Measurements from ENCODE around the gene MCFD2.

DNA sequence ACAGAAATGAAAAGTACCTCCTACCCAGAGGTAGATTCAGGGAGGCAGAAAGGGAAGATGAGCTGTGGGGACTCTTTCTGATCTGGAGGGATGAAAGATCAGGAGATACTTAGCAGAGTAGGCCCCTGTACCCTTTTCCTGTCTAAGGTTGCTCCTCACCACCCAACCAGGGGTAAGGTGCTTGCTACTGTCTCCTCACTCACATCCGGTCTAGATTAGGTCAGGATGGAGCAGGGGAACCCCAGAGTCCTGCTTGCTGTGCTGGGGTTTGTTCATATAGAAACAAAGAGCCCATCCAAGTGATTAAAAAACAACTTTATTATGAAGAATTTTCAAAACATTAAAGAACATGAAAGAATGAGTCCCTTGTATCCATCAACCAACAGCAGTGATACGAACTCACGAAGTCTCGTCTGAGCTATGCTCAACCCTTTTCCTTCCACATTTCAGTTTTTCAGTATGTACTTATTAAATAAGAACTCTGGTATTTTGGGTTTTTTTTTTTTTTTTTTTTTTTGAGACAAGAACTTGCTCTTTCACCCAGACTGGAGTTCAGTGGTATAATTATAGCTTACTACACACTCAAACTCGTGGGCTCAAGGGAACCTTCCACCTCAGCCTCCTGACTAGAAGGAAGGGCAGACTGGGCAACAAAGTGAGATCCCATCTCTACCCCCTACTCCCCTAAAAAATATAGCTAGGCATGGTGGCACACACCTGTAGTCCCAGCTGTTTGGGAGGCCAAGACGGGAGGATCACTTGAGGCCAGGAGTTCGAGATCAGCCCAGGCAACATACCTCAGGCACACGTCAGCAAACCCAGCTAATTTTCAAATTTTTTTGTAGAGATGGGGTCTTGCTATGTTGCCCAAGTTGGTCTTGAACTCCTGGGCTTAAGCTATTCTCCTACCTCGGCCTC is 28.5 kb upstream of the MCFD2 start:
- no peak for TF ChIP-seq POLR2A (IDR thresholded peaks at IDR 0.05)
- TF ChIP-seq, protein P1, sequence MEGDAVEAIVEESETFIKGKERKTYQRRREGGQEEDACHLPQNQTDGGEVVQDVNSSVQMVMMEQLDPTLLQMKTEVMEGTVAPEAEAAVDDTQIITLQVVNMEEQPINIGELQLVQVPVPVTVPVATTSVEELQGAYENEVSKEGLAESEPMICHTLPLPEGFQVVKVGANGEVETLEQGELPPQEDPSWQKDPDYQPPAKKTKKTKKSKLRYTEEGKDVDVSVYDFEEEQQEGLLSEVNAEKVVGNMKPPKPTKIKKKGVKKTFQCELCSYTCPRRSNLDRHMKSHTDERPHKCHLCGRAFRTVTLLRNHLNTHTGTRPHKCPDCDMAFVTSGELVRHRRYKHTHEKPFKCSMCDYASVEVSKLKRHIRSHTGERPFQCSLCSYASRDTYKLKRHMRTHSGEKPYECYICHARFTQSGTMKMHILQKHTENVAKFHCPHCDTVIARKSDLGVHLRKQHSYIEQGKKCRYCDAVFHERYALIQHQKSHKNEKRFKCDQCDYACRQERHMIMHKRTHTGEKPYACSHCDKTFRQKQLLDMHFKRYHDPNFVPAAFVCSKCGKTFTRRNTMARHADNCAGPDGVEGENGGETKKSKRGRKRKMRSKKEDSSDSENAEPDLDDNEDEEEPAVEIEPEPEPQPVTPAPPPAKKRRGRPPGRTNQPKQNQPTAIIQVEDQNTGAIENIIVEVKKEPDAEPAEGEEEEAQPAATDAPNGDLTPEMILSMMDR (IDR thresholded peaks at IDR 0.05): no peak
